ENCODE results near the gene MSANTD7.
A peak's percentile ranks its signal among the peaks of the same experiment; 100 is the strongest.

- no peak for TF ChIP-seq EP300 (IDR thresholded peaks at IDR 0.05)
- TF ChIP-seq POLR2A (IDR thresholded peaks at IDR 0.05), result no peak
- peak in 3 of 7 experiments; percentile 29 to 60 (median 46) for TF ChIP-seq CTCF (IDR thresholded peaks at IDR 0.05)
- no peak for TF ChIP-seq POLR2AphosphoS5 (IDR thresholded peaks at IDR 0.05)
These were observed 15.0 kb upstream of the MSANTD7 start for GRCh38 chr10:14822879-14823755.

Measured in stomach (tissue), 4 donors.